HG02588 (cell line): Measurements from ENCODE around the gene SLC6A4.
"Not testable (repeated sequence)": the region's sequence is repeated elsewhere in the genome, so short reads cannot be mapped to it uniquely, and the experiment has no call there.

Experiments
- ATAC-seq: cut with Tn5 transposase; IDR thresholded peaks from one replicate; pipeline ENCODE4 v1.9.1; 2021; ENCODE audit warnings: mild to moderate bottlenecking, moderate library complexity; ENCODE audit not compliant: unreplicated experiment

Gene SLC6A4

GRCh38 chr17:30239089-30239462 is 3.6 kb upstream of the SLC6A4 start:
- ATAC-seq, result no peak

- ATAC-seq, result no peak
These were observed 3.0 kb upstream of the SLC6A4 start for GRCh38 chr17:30238387-30239088.

GRCh38 chr17:30238003-30238344 is 2.5 kb upstream of the SLC6A4 start:
- no peak for ATAC-seq

DNA sequence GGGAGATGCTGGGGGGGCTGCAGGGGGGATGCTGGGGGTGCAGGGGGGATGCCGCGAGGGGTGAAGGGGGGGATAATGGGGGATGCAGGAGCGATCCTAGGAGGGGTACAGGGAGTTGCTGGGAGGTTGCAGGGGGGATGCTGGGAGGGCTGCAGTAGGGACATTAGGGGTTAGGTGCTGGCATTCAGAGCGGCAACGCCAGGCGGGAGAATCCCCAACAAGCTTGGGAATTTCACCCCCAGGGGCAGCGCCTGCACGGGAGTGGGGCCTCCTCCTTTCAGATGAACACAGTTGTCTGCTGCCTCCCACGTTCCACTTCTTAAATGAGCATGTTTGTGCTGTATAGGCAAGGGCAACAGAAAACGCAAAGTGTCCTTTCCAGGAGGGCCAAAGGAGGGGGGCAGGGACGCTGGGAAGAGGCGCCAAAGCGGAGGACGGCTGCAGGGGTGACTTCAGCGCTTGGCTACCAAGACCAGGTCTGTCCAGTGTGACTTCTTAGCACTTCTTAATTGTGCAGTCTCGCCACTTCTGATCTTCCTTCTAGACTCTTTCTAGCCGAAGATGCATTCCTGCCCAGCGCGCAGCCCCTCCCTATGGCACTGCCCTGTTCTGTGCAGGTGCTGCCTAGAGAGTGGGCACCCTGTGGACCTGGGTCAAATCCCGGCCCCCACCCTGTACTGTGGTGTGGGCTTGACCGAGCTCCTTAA is 2.0 kb upstream of the SLC6A4 start:
- no peak for ATAC-seq

GRCh38 chr17:30236766-30237165 is 1.3 kb upstream of the SLC6A4 start:
- no peak for ATAC-seq

- ATAC-seq, result no peak
These were observed 764 bp upstream of the SLC6A4 start for GRCh38 chr17:30236297-30236624.

GRCh38 chr17:30234964-30235363 is 533 bp downstream of the SLC6A4 start:
- no peak for ATAC-seq

DNA sequence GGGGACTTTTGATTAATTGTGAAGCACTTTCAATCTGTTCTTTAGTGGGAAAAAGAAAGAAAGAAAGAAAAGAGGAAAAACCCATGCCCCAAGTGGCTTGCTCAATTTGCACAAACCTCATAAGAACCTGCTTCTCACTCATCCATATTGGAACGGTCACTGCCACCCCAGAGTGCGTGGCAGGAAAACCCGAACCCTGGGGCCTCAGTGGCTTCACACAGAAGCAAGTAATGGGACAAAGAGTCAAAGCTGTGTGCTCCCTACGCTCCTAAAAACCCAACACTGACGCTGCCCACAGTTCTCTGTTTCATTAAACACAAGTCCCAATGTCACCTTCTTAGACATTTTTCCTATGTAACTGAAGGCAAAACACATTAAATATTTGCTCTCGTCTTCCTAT is 1.2 kb downstream of the SLC6A4 start:
- ATAC-seq, result no peak

DNA sequence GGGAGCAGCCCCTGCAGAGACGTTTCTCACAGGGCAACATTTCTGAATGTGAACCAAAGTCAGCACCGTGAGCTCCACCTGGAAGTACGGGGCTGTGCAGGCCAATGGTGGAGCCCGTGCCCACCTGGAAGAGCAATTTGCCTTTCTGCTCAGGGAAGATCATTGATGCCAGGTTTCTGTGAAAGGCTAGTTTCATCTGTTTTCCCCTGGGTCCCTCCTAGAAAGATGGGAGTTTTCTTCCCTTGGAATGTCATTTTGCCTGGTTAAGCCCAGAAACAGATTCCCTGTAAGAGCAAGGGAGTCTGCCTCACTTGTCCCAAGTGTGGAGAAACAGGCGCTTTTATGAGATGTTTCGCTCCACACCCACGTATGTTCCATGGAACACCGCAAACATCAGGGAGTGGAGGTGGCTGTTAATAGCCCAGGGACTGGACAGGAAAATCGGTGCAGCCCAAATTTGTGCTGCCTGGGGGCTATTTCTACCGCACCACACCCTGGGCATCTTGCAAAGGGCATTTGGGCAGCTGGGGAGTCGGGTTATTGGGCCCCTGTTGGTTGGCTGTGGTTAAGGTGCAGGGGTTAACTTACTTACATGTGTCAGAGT is 2.6 kb downstream of the SLC6A4 start:
- ATAC-seq, result no peak

- ATAC-seq, result no peak
These were observed 3.3 kb downstream of the SLC6A4 start for GRCh38 chr17:30232015-30232823.

DNA sequence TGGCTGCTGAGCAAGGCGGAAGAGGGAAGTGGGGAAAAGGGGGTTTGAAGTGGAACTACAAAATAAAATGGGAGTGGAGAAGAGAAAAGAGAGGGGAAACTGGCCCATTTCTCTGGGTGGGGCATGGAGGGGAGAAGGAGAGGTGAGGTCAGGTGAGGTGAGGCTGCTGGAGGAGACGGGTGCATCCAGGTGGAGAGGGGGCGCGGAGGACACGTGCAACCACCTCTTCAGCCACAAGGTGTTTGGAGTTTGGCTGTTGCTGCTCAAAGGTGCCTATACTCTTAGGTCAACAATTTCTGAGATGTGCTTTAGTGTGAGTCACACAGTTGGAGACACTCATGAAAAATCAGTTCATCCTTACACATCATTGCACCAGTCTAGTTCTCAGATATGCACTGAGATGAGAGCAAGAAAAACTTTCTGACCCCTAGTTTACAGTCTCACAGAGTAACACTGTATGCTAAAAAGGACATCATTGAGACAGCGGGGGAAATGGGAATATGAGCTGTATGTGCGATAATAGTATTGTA is 4.8 kb downstream of the SLC6A4 start:
- ATAC-seq, result no peak

DNA sequence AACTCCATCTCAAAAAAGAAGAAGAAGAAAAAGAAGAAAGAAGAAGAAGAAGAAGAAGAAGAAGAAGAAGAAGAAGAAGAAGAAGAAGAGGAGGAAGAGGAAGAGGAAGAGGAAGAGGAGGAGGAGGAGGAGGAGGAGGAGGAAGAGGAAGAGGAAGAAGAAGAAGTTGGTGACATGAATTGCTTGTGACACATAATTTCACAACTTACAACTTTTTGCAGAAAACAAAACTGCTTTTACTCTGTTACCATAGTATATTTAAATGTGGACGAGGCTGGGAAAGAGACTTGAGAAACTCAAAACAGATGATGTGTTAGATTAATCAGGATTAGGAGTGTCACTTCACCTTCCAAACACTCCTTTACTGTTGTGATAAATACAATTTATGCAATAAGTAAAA is 5.5 kb downstream of the SLC6A4 start:
- ATAC-seq, result not testable (repeated sequence)

GRCh38 chr17:30229012-30229411 is 6.5 kb downstream of the SLC6A4 start:
- ATAC-seq, result no peak

DNA sequence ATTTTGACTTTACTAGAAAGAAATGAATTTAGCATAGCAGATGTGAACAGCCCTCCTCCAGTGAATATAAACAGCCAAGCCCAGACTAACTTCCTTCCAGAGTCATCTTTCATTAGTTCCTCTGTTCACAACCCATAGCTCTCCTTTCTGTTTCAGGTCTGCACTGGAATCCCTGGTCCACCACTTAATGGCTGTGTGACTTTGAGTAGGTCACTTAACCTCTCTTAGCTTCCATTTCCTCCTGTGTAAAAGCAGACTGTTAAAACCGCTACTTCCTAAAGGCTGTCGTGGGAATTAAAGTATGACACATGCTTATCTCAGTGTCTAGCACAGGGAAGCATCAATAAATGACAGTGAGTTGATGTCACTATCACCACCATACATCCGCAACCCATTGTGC is 7.5 kb downstream of the SLC6A4 start:
- ATAC-seq, result no peak

DNA sequence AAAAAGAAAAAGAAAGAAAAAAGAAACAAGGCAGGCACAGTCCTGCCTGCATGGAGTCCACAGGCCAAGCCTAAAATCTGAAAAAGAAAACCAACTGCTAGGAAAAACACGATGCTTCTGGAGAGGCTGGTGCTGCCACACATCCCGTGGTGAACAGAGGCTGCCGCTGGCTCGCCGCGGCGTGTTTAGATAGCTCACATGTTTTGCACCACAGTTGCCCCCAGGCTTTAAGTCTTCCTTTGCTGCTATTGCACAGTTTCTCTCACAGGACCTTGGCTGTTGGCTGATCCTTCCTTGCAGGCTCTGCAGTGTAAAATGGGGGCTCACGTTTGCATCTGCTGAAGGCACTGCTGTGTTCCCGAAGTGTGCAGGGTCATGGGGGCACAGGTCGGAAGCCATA is 8.6 kb downstream of the SLC6A4 start:
- ATAC-seq, result no peak

DNA sequence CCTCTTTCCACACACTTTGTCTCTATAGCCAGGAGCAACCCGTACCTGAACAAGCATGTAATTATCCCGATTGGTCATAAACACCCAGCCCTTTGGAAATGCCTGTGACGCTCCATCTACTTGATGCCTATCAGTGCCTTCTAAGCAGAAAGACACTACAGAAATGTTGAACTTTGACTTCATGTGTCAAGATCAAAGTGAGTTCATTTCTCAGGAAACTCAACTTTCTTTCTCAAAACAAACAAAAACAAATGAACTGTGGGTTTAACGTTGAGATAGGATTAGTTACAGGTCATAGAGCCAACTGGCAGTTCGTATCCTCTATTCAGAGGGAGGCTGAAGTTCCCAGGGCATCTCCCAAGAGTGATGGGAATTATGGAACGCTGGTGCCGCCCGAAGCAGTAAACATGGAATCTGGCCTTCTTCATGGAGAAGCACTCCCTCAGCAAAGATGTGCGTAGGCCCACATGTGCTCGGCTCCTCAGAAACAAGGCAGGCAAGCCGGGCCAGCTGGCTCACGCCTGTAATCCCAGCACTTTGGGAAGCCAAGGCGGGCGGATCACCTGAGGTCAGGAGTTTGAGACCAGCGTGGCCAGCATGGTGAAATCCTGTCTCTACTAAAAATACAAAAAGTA is 9.5 kb downstream of the SLC6A4 start:
- no peak for ATAC-seq

DNA sequence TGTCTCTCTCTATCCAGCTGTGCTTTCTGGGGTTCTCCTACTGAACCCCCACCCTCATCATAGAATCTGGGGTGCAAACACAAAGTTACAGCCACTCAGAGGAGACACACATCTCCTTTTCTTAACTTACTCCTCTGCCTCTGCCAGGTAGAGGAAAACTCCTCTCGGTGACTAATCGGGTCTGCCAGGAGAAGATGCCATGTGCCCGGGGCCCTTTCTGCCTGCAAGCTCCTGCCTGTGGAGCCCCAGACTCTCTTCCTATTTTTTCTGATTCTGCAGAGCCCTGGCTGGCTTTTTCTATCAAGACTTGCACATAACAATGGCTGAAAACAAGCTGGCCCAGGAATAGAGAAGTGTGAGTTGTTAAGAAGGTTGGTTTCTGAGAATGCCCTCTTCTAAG is 10.4 kb downstream of the SLC6A4 start:
- no peak for ATAC-seq

DNA sequence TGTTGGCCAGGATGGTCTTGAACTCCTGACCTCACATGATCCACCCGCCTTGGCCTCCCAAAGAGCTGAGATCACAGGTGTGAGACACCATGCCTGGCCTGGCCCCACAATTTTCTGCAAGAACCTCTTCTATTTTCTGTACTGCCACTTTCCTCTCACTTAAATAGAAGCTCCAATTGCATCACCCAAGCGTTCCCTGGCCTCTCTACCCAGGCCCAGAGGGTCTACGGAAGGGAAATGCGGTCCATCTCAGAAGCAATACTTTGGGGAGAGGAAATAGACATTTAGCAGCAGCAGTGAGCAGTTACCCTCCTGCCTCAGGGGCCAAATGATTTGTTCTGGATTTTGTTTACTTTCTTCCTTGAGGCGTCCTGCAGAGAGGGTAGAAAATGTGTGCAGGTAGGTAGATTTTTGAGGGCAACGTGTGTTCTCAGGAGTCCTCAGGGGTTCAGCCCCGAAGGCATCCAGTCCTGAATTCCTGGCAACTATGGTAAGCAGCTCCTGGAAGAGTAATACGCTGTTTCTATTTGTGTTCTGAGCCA is 11.0 kb downstream of the SLC6A4 start:
- ATAC-seq, result no peak

DNA sequence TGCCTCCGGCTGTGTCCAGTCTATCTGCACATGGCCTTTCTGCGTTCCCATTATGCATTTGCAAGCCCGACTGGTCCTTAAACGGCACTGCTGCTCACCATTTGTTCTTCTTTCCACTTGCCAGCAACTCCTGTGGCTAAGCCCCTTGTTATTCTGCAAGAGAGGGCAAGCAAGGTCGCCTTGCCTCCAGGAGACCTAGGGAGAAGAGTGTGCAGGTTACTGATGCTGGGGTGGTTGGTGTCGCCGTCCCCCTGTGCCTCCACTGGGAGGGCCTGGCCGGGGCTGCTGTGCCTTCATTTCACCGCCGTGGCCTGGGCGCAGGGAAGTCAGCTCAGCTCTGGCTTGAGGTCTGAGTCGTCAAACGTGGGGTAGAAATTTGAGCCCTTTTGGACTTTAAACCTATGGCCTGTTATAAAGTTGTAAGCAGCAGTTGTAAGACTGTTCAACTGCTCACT is 12.7 kb downstream of the SLC6A4 start:
- no peak for ATAC-seq

- ATAC-seq, result no peak
These were observed 13.2 kb downstream of the SLC6A4 start for GRCh38 chr17:30222251-30222650.

GRCh38 chr17:30221346-30221745 is 14.2 kb downstream of the SLC6A4 start:
- ATAC-seq, result no peak
